Ureter (tissue), 1 donor: ENCODE results near the gene SPRY1. TPM values are rescaled to one million over a fixed set of nuclear protein-coding genes. Genes with fewer than 3 reads are reported as not detected.

ENCODE experiments used
- DNase-seq: peaks from one replicate; pipeline ENCODE4 v3.0.0-alpha.2; 2020; ENCODE audit warnings: low spot score
- total RNA-seq: library from RNA; stranded (reverse); gene quantifications from one replicate; pipeline ENCODE4 v1.2.4, GENCODE V29; 2023
- donor health status: DM: yes; HTN: yes; CAD: no.

SPRY1 gene
- total RNA-seq, 1 donor from 2014 or later = 197 TPM

GRCh38 chr4:123443401-123444289 is 47.0 kb downstream of the SPRY1 start:
- no peak for DNase-seq

GRCh38 chr4:123444290-123444731 is 47.7 kb downstream of the SPRY1 start:
- DNase-seq = no peak

GRCh38 chr4:123446865-123447474 is 50.4 kb downstream of the SPRY1 start:
- no peak for DNase-seq

GRCh38 chr4:123449362-123449761 is 52.8 kb downstream of the SPRY1 start:
- DNase-seq = no peak

GRCh38 chr4:123449780-123450179 is 53.2 kb downstream of the SPRY1 start:
- DNase-seq = no peak

- no peak for DNase-seq
Observed at GRCh38 chr4:123450393-123450792, 53.8 kb downstream of the SPRY1 start.

- DNase-seq = peak; percentile 54
Observed at GRCh38 chr4:123452616-123453015, 56.0 kb downstream of the SPRY1 start.

GRCh38 chr4:123453061-123453680 is 56.6 kb downstream of the SPRY1 start:
- DNase-seq = no peak
